ENCODE results near the gene TBC1D22A.
A peak's percentile ranks its signal among the peaks of the same experiment; 100 is the strongest.

Gene TBC1D22A

DNA sequence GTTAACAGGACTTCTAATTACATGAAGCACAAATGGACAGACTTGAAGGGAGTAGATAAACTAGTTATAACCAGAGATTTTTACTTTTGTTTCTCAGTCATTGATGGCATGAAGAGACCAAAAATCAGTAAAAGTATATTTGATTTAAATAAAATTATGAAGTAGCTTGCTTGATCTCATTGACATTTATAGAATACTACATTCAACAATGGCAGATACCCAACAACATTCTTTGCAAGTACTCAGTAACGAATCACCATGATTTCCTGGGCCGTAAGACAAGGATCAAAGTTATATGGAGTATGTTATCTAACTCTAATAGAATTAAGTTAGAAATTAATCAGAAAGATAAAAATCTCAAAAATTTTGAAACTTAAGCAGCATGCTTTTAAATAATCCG lies 317.6 kb downstream of the TBC1D22A start:
- Mint-ChIP-seq H3K9me3 (peaks cover 10 to 13% of the 10 kb centered on the region in 2 donors), H3K4me3 (no peak overlapping the region), H3K36me3 (peaks cover 45 to 69% of the 10 kb centered on the region in 2 donors), H3K4me1 (peaks cover 2 to 16% of the 10 kb centered on the region in 2 donors), H3K27ac (no peak overlapping the region), H3K27me3 (no peaks in the 10 kb centered on the region)
- no peak for DNase-seq
- ATAC-seq (replicated peaks), result no peak

DNA sequence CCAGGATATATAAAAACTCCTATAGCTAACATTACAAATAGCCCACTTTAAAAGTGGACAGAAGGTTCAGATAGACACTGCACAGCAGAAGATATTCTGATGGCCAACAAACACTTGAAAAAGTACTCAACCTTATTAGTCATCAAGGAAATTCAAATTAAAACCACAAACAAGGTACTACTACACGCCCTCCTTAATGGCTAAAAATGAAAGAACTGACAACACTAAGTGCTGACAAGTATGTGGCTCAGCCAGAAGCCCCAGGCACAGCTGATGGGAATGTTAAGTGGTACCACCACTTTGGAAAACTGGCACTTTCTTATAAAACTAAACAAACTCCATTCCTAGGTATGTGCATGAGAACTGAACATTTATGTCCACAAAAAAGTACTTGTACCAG lies 320.1 kb downstream of the TBC1D22A start:
- H3K4me1 Mint-ChIP-seq, result peaks cover 4 to 27% of the 10 kb centered on the region in 2 donors
- peaks cover 4% of the 10 kb centered on the region in 2 donors for H3K9me3 Mint-ChIP-seq
- ATAC-seq (replicated peaks), result no peak
- no peak overlapping the region for H3K27ac Mint-ChIP-seq
- no peak for DNase-seq
- H3K4me3 Mint-ChIP-seq, result no peak overlapping the region
- H3K27me3 Mint-ChIP-seq, result no peaks in the 10 kb centered on the region
- peaks cover 25 to 47% of the 10 kb centered on the region in 2 donors for H3K36me3 Mint-ChIP-seq

DNA sequence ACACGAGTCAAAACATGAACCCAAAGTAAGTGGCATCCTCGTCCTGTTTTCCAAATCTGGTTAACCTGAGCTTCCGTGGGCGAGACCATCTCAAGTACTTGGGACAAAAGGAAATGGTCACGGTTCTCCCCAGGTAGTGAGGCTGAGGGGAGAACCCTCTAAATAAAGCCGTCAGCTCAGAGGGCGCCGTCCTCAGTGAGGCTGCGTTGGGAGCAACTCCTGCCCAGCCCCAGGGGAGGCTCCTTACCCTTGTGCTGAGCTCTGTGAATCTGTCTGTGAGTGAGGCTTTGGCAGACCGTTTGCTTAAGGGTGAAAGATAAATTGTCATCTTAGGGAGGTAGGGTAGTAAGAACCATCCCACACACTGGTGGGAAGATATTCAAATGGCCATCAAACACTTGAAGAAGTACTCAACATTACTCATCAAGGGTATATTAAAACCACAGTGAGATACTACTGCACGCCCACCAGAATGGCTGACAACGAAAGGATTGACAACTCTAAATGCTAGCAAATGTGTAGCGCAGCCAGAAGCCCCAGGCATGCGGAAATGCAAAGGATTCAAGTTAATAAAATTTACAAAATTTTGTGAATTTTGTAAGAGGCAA lies 321.0 kb downstream of the TBC1D22A start:
- H3K4me3 Mint-ChIP-seq, result no peak overlapping the region
- H3K9me3 Mint-ChIP-seq, result peaks cover 4% of the 10 kb centered on the region in 2 donors
- DNase-seq, result no peak
- peaks cover 23 to 38% of the 10 kb centered on the region in 2 donors for H3K36me3 Mint-ChIP-seq
- no peaks in the 10 kb centered on the region for H3K27me3 Mint-ChIP-seq
- H3K4me1 Mint-ChIP-seq, result peaks cover 7 to 25% of the 10 kb centered on the region in 2 donors
- no peak overlapping the region for H3K27ac Mint-ChIP-seq
- ATAC-seq (replicated peaks), result no peak

DNA sequence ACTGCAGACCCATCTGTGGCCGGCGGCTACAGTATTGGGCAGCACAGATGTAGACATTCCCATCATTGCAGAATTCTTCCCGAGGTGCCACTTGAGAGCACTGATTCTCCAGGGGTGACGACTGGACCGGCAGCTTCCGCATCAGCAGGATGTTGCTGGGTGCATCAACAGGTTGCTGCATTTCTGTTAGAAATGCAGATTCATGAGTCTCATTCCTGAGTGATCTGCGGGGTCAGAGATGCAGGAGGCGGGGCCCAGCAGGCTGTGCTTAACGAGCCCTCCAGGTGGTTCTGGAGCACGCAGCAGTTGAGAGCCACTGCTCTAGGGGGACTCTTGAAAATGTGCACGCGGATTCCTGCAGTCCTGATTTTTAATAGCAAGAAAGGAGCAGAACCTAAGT lies 321.8 kb downstream of the TBC1D22A start:
- Mint-ChIP-seq H3K4me3 (no peak overlapping the region), H3K36me3 (peaks cover 25 to 38% of the 10 kb centered on the region in 2 donors), H3K27me3 (no peaks in the 10 kb centered on the region), H3K9me3 (peaks cover 1 to 4% of the 10 kb centered on the region in 2 donors), H3K27ac (no peak overlapping the region), H3K4me1 (peaks cover 15 to 25% of the 10 kb centered on the region in 2 donors)
- DNase-seq, result no peak
- no peak for ATAC-seq (replicated peaks)

DNA sequence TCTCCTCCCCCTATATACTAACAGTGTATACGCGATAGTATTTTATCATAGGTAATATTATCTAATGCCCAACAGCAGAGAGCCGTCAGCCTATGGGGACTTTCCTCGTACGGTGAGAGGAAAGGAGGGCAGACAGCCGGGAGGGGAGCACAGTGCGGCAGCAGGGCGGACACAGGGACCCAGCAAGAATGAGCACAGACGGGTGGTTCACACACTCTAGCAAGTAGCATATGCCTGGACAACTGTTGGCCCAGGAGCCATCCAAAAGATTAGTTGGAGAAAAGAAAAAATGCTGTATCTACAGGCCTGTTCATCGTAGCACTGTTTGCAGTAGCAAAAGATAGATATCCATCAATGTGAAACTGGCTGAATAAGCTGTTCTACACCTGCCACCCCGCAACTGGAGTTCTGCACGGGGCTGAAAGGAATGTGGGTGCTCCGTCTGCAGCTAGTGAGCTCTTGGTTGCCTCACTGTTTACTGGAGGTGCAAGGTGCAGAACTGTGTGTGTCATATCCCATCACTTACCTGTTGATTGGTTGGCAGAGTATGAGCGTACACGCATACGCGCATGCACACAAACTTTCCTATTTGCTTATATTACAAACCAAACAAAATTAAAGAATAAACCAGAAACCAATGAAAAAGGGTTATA lies 324.3 kb downstream of the TBC1D22A start:
- DNase-seq (no peak), ATAC-seq (replicated peaks) (no peak)
- Mint-ChIP-seq H3K4me3 (no peak overlapping the region), H3K9me3 (no peaks in the 10 kb centered on the region), H3K27ac (peak overlapping the region; percentile 9), H3K4me1 (peaks cover 27 to 48% of the 10 kb centered on the region in 2 donors), H3K36me3 (peaks cover 17 to 32% of the 10 kb centered on the region in 2 donors), H3K27me3 (no peaks in the 10 kb centered on the region)

DNA sequence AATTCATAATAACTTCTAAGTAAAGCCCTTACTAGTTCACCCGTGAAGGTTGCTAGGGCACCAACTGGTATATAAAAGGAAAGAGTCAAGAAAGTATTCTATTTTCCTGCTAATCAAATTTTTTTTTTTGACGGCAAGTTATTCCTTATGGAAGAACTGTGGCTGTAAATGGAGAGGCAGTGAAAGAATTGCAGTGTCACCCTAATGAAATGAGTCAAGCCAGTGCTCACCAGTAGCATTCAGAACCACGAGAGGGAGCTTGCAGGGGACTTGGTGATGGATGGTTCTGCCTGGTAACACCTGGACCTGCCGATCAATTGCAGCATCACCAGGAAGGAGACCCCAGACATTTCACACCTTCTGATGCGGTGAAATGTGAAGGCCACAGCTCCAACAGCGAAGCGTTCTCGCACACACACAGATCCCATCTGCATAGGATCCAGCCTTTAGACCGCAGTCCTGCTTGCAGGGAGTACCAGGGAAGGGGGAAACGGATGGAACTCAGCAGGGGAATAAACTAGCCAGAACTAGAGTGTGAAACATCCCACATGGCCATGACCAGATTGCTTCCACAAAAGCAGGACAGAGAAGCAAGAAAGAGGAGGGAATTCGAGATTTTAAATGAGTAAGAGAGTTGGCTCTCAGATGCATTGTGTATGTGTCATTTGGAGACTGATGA lies 326.2 kb downstream of the TBC1D22A start:
- peaks cover 0 to 3% of the 10 kb centered on the region in 2 donors for H3K9me3 Mint-ChIP-seq
- peaks cover 36 to 61% of the 10 kb centered on the region in 2 donors for H3K4me1 Mint-ChIP-seq
- peak overlapping the region; percentile 37 for H3K27ac Mint-ChIP-seq
- H3K36me3 Mint-ChIP-seq, result peaks cover 22 to 34% of the 10 kb centered on the region in 2 donors
- no peak for DNase-seq
- ATAC-seq (replicated peaks), result no peak
- H3K27me3 Mint-ChIP-seq, result no peaks in the 10 kb centered on the region
- H3K4me3 Mint-ChIP-seq, result no peak overlapping the region

DNA sequence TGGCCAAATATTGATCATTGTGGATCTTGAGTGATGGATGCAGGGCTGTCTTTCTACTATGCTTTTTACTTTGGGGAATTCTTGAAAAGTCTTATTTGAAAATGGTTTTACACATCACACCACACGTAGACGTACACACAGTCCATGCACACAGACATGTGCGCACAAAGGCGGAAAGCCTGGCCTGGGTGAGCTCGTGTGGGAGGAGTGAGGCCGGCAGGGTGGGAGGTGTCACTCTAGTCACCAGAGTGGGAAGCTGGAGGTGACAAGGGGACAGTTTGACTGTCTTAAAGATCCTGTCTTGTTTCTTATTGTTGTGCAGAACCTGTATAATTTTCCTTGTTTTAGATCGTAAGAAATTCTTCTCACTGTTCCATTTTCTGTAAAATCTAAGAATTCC lies 326.9 kb downstream of the TBC1D22A start:
- Mint-ChIP-seq H3K4me1 (peaks cover 37 to 61% of the 10 kb centered on the region in 2 donors), H3K4me3 (no peak overlapping the region), H3K27ac (no peak overlapping the region), H3K9me3 (peaks cover 0 to 3% of the 10 kb centered on the region in 2 donors), H3K27me3 (no peaks in the 10 kb centered on the region), H3K36me3 (peaks cover 22 to 34% of the 10 kb centered on the region in 2 donors)
- ATAC-seq (replicated peaks), result no peak
- DNase-seq, result no peak

DNA sequence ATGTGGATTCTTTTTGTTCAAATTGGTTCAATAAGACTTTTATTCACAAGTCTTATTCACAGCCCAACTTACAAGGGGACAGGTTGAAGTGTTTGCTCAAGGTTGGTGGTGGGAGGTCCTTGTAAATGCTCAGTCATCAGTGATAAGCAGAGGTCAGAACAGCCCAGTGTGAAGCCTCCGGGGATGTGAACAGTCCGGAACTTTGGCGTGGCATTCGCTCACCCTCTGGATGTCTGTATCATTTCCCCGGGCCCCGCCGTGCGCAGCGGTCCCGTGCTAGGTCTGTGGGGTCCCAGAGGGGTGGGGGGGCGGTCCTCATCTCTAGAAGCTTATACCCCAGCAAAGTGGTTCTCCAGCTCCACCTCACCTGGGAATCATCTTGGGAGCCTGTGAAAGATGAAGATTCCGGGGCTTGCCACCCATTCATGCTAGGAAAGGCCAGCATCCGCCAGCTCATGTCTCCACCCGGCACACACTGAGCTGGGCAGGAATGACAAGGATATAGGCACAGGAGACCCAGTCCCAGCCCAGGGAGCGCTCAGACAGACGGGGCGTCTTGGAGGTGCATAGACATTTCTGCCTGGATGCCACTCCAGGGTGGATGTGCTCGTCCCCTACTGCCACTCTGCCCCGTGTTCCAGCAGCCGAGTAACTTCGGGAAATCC lies 327.5 kb downstream of the TBC1D22A start:
- H3K4me1 Mint-ChIP-seq, result peaks cover 41 to 61% of the 10 kb centered on the region in 2 donors
- H3K4me3 Mint-ChIP-seq, result peak overlapping the region; percentile 11 to 61
- no peak for DNase-seq
- ATAC-seq (replicated peaks), result no peak
- H3K9me3 Mint-ChIP-seq, result peaks cover 0 to 3% of the 10 kb centered on the region in 2 donors
- peaks cover 22 to 38% of the 10 kb centered on the region in 2 donors for H3K36me3 Mint-ChIP-seq
- peak overlapping the region; percentile 9 for H3K27ac Mint-ChIP-seq
- H3K27me3 Mint-ChIP-seq, result no peaks in the 10 kb centered on the region

DNA sequence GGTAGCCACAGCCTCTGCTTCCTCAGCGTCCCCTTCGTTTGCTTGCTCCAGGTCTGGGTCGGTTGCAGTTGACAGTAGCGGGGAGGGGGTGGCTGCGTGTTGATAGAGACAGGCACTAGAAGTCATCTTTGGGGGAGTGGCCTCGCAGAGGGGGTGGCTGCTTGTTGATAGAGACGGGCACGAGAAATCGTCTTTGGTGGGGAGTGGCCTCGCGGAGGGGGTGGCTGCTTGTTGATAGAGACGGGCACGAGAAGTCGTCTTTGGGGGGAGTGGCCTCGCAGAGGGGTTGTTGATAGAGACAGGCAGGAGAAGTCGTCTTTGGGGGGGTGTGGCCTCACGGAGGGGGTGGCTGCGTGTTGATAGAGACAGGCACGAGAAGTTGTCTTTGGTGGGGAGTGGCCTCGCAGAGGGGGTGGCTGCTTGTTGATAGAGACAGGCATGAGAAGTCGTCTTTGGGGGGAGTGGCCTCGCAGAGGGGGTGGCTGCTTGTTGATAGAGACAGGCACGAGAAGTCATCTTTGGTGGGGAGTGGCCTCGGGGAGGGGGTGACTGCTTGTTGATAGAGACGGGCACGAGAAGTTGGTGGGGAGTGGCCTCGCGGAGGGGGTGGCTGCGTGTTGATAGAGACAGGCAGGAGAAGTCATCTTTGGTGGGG lies 328.3 kb downstream of the TBC1D22A start:
- ATAC-seq (replicated peaks) (no peak), DNase-seq (no peak)
- Mint-ChIP-seq H3K9me3 (peaks cover 0 to 3% of the 10 kb centered on the region in 2 donors), H3K36me3 (peaks cover 22 to 38% of the 10 kb centered on the region in 2 donors), H3K4me3 (peak overlapping the region; percentile 11 to 61), H3K27me3 (no peaks in the 10 kb centered on the region), H3K4me1 (peaks cover 41 to 61% of the 10 kb centered on the region in 2 donors), H3K27ac (peak overlapping the region; percentile 75)

DNA sequence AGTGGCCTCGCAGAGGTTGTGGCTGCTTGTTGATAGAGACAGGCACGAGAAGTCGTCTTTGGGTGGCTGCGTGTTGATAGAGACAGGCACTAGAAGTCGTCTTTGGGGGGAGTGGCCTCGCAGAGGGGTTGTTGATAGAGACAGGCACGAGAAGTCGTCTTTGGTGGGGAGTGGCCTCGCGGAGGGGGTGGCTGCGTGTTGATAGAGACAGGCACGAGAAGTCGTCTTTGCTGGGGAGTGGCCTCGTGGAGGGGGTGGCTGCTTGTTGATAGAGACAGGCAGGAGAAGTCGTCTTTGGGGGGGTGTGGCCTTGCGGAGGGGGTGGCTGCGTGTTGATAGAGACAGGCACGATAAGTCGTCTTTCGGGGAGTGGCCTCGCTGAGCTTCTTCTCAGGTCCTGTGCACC lies 328.8 kb downstream of the TBC1D22A start:
- H3K27me3 Mint-ChIP-seq, result no peaks in the 10 kb centered on the region
- H3K9me3 Mint-ChIP-seq, result peaks cover 0 to 3% of the 10 kb centered on the region in 2 donors
- peak overlapping the region; percentile 11 to 61 for H3K4me3 Mint-ChIP-seq
- peak overlapping the region; percentile 39 for H3K27ac Mint-ChIP-seq
- peaks cover 41 to 56% of the 10 kb centered on the region in 2 donors for H3K4me1 Mint-ChIP-seq
- peaks cover 22 to 41% of the 10 kb centered on the region in 2 donors for H3K36me3 Mint-ChIP-seq
- no peak for DNase-seq
- no peak for ATAC-seq (replicated peaks)

DNA sequence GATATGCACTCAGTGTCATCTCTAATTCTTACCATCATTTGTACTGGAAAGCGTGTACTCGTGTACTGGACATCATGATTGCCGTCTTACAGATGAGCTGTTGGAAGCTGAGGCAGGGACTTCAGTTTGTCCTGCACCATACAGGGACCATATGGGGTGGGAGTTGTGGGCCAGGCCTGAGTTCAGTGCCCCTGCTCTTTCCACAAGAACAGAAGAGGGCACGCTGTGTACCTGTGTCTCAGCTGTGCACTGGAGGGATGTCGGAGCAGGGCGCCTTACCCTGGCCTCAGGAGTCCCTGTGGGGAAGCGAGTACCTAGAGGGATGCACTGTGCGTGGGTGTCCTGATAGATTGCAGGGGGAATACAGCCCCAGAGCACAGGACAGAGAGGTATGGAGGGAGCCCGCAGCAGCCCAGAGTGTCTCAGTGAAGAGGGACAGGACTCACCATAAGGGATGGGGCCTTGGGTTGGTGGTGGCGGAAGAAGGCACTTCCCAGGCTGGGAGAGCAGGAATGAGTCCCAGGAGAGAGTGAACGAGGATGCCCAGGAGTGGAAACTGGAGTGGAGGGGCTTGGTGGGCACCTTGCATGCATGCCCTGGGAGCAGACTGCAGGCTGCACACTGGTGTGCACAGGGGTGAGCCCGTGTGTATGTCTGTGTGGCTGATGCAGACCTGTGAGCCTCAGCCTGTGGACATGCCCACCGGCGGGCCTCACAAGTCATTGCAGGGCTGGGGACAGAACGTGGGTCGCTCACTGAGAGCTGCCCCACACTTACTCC lies 329.7 kb downstream of the TBC1D22A start:
- Mint-ChIP-seq H3K27me3 (no peaks in the 10 kb centered on the region), H3K4me3 (peak overlapping the region in 1 of 2 donors; percentile 2), H3K4me1 (peaks cover 43 to 54% of the 10 kb centered on the region in 2 donors), H3K27ac (peak overlapping the region; percentile 33), H3K36me3 (peaks cover 26 to 47% of the 10 kb centered on the region in 2 donors), H3K9me3 (peaks cover 4 to 5% of the 10 kb centered on the region in 2 donors)
- ATAC-seq (replicated peaks) (no peak), DNase-seq (no peak)

DNA sequence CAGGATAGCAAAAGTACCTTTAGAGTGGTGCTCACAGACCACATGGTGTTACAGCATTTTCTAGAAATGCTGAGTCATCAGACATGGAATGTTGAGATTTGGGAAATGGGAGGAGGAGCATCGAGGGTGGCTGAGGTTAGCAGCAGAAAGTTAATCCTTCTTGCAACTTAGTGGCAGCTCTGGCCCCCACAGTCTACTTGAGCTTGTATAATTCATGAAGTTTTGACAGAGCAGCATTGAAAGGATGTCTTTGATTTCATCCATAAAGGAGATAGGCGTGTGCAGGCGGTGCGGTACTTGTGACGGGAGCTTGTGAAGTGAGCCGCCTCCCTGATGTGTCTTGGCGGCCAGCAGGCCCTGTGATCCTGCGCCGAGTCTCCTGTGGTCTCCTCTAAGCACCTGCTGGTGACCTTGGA lies 330.5 kb downstream of the TBC1D22A start:
- no peak for ATAC-seq (replicated peaks)
- peaks cover 4 to 5% of the 10 kb centered on the region in 2 donors for H3K9me3 Mint-ChIP-seq
- H3K27me3 Mint-ChIP-seq, result no peaks in the 10 kb centered on the region
- peaks cover 28 to 55% of the 10 kb centered on the region in 2 donors for H3K36me3 Mint-ChIP-seq
- H3K4me3 Mint-ChIP-seq, result no peak overlapping the region
- DNase-seq, result no peak
- H3K4me1 Mint-ChIP-seq, result peaks cover 43 to 55% of the 10 kb centered on the region in 2 donors
- no peak overlapping the region for H3K27ac Mint-ChIP-seq

DNA sequence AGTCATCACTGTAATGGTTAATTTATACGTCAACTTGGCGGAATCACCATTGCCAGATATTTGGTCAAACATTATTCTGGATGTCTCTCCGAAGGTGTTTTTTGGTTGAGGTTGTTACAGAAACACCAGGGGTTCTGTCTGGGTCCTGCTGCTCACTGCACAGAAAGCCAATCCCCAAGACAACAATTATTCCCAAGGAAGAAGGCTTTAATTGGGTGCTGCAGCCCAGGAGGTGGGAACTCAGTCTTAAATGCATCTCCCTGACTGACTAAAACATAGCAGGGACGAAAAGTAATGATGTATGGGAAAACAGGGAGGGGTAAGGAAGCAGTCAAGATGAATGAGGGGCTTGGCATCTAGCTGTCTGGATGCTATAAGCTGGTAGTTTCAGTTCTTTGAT lies 331.3 kb downstream of the TBC1D22A start:
- Mint-ChIP-seq H3K4me3 (no peak overlapping the region), H3K27ac (no peak overlapping the region), H3K9me3 (peaks cover 4 to 5% of the 10 kb centered on the region in 2 donors), H3K4me1 (peaks cover 37 to 47% of the 10 kb centered on the region in 2 donors), H3K36me3 (peaks cover 21 to 53% of the 10 kb centered on the region in 2 donors), H3K27me3 (no peaks in the 10 kb centered on the region)
- ATAC-seq (replicated peaks) (no peak), DNase-seq (no peak)
